Endothelial cell of umbilical vein (primary cell): ENCODE results near the gene SENP2. TPM values are rescaled to one million over a fixed set of nuclear protein-coding genes. Genes with fewer than 3 reads are reported as not detected.

Experiments
- BruUV-seq: library from RNA; stranded (reverse); fragments of 400-500 nt; replicated peaks from 2 replicates; lab custom pipeline; 2021; lab: Mats Ljungman, UMichigan
- CTCF ChIA-PET: fragments of 300-600, 350-600 bp; sonication (Branson Sonifier 250); formaldehyde crosslinking; loops from one replicate; lab custom pipeline; 2021; ENCODE audit warnings: antibody characterized with exemption, inconsistent platforms; lab: Charles Lee
- POLR2A ChIA-PET: fragments of 300-600, 350-600 bp; sonication (Branson Sonifier 250); formaldehyde crosslinking; loops from one replicate; lab custom pipeline; 2021; ENCODE audit warnings: antibody characterized with exemption, inconsistent platforms; lab: Charles Lee
- DNase-seq: peaks from one replicate; pipeline ENCODE4 v3.0.0-alpha.2; 2011; ENCODE audit warnings: low read depth, low spot score
- FAIRE-seq: peaks from 2 replicates; lab custom pipeline; 2011; peaks lifted over from hg19 to GRCh38; lab: Jason Lieb, UNC
- H2AFZ ChIP-seq: 2 replicates; pipeline ENCODE4 v1.6.0; 2012; ENCODE audit warnings: low read depth, low read length, control low read depth, inconsistent platforms
- H3K27ac ChIP-seq: 2 replicates; pipeline ENCODE4 v1.5.1; 2011; ENCODE audit warnings: low read depth, mild to moderate bottlenecking, control low read depth, low read length, moderate library complexity; ENCODE audit not compliant: insufficient read depth
- H3K27me3 ChIP-seq, 2 experiments: 2 replicates each; pipeline versions ENCODE4 v1.6.0 to v1.6.1; 2011; ENCODE audit warnings: low read length in 2 of 2, mixed read lengths in 1 of 2; ENCODE audit not compliant: control insufficient read depth in 2 of 2, insufficient read depth in 2 of 2
- H3K36me3 ChIP-seq, 2 experiments: 2 replicates in 1 of 2; 3 replicates in 1 of 2; pipeline ENCODE4 v1.5.1; 2011; ENCODE audit warnings: low read length in 2 of 2, mild to moderate bottlenecking in 1 of 2, moderate library complexity in 1 of 2; ENCODE audit not compliant: control insufficient read depth in 2 of 2, insufficient read depth in 2 of 2; ENCODE audit errors: extremely low read depth in 1 of 2
- H3K4me1 ChIP-seq: 3 replicates; pipeline ENCODE4 v1.5.1; 2011; ENCODE audit warnings: mild to moderate bottlenecking, low read length; ENCODE audit not compliant: control insufficient read depth, insufficient read depth; ENCODE audit errors: extremely low read depth
- H3K4me2 ChIP-seq: 2 replicates; pipeline ENCODE4 v1.6.1; 2011; ENCODE audit warnings: low read length, control low read depth, mixed read lengths; ENCODE audit not compliant: insufficient read depth
- H3K4me3 ChIP-seq, 3 experiments: fragments of 200-600 bp in 1 of 3; sonication (generic), shearing (Covaris generic) in 1 of 3; replicated peaks in 1 of 3; 2 replicates each; pipeline ENCODE4 v1.5.1; 2011 to 2016; ENCODE audit warnings: control low read depth in 3 of 3, low read length in 3 of 3, mild to moderate bottlenecking in 2 of 3, inconsistent platforms in 1 of 3, low read depth in 1 of 3, moderate library complexity in 1 of 3; ENCODE audit not compliant: insufficient read depth in 1 of 3
- H3K79me2 ChIP-seq: 2 replicates; pipeline ENCODE4 v1.6.0; 2012; ENCODE audit warnings: low read length, inconsistent platforms; ENCODE audit not compliant: control insufficient read depth, insufficient read depth
- H3K9ac ChIP-seq: replicated peaks from 2 replicates; pipeline ENCODE3; 2011; ENCODE audit warnings: low read length, control low read depth; ENCODE audit not compliant: insufficient read depth; ENCODE audit errors: extremely low read depth
- H3K9me1 ChIP-seq: replicated peaks from 3 replicates; pipeline ENCODE4 v1.6.0; 2011; ENCODE audit warnings: mild to moderate bottlenecking, low read length; ENCODE audit not compliant: control insufficient read depth, insufficient read depth; ENCODE audit errors: extremely low read depth
- H3K9me3 ChIP-seq: replicated peaks from 2 replicates; pipeline ENCODE4 v1.5.1; 2012; ENCODE audit warnings: low read length, inconsistent platforms; ENCODE audit not compliant: control insufficient read depth, insufficient read depth
- H4K20me1 ChIP-seq: replicated peaks from 2 replicates; pipeline ENCODE3; 2011; ENCODE audit warnings: mild to moderate bottlenecking, low read length; ENCODE audit not compliant: control insufficient read depth, insufficient read depth; ENCODE audit errors: extremely low read depth
- EZH2 ChIP-seq: IDR thresholded peaks from 2 replicates; pipeline ENCODE4 v1.6.1; 2012; ENCODE audit warnings: borderline replicate concordance, low read depth, mild to moderate bottlenecking, moderate library complexity, low read length, inconsistent platforms; ENCODE audit not compliant: severe bottlenecking
- FOS ChIP-seq: IDR thresholded peaks from 2 replicates; pipeline ENCODE4 v1.6.1; 2011; ENCODE audit warnings: mild to moderate bottlenecking, low read length, moderate library complexity, borderline replicate concordance; ENCODE audit not compliant: insufficient read depth
- GATA2 ChIP-seq: IDR thresholded peaks from 2 replicates; pipeline ENCODE4 v1.7.0; 2011; ENCODE audit warnings: low read depth, mild to moderate bottlenecking, moderate library complexity, mixed read lengths, low read length; ENCODE audit not compliant: insufficient read length, insufficient read depth
- JUN ChIP-seq: IDR thresholded peaks from 2 replicates; pipeline ENCODE4 v1.6.1; 2011; ENCODE audit warnings: borderline replicate concordance, low read depth; ENCODE audit not compliant: insufficient read length, insufficient read depth
- MYC ChIP-seq: IDR thresholded peaks from one replicate; pipeline ENCODE4 v1.6.1; 2011; ENCODE audit warnings: mild to moderate bottlenecking, low read depth, low read length
- POLR2A ChIP-seq: IDR thresholded peaks from 2 replicates; pipeline ENCODE4 v1.6.1; 2012; ENCODE audit warnings: low read depth, mild to moderate bottlenecking, control low read depth, low read length
- POLR2AphosphoS5 ChIP-seq: IDR thresholded peaks from 2 replicates; pipeline ENCODE4 v1.6.1; 2012; ENCODE audit warnings: low read depth, mild to moderate bottlenecking, control low read depth, low read length, moderate library complexity; ENCODE audit not compliant: insufficient read depth
- dilution Hi-C: fragments of 300-500 bp; cut with MboI; formaldehyde crosslinking; loops from one replicate; pipeline ENCODE4 v1.15.0; 2019; ENCODE audit warnings: low sequenced_read_pairs; ENCODE audit not compliant: extremely low pct_ligation_motif_present
- intact Hi-C: fragments of 100-400 bp; cut with micrococcal nuclease; formaldehyde crosslinking; loops from one replicate; pipeline ENCODE4 v1.10.0; 2022
- polyA plus RNA-seq, 4 experiments: library from polyadenylated mRNA; depleted of rRNA in 3 of 4; stranded (reverse) in 3 of 4; unstranded in 1 of 4; fragments of >200 nt; gene quantifications; 2 replicates each; pipeline versions ENCODE4 v1.2.1 to v1.2.3, GENCODE V29; 2011 to 2012; ENCODE audit warnings: missing spikeins in 1 of 4
- total RNA-seq: library from RNA; stranded (reverse); gene quantifications from 2 replicates; pipeline ENCODE4 v1.2.3, GENCODE V29; 2021
- TF ChIP-seq, protein P1 (sequence below): IDR thresholded peaks from 2 replicates; pipeline ENCODE4 v1.6.1; 2011; ENCODE audit not compliant: insufficient read depth, insufficient read length
- TF ChIP-seq, protein P2 (sequence below), 2 donors: IDR thresholded peaks; 1 replicate in 1 of 2; 2 replicates in 1 of 2; pipeline ENCODE4 v1.5.1; 2011; ENCODE audit warnings: low read length in 2 of 2, mild to moderate bottlenecking in 2 of 2, moderate library complexity in 2 of 2, control low read depth in 1 of 2, inconsistent platforms in 1 of 2, low read depth in 1 of 2; ENCODE audit not compliant: insufficient read depth in 1 of 2; ENCODE audit errors: extremely low read depth in 1 of 2

The SENP2 gene
- total and polyA plus RNA-seq, 2 donors (not counting 3 experiments of a cell fraction or from before 2014, with no cell fraction given): 3.8 to 40.4 TPM

DNA sequence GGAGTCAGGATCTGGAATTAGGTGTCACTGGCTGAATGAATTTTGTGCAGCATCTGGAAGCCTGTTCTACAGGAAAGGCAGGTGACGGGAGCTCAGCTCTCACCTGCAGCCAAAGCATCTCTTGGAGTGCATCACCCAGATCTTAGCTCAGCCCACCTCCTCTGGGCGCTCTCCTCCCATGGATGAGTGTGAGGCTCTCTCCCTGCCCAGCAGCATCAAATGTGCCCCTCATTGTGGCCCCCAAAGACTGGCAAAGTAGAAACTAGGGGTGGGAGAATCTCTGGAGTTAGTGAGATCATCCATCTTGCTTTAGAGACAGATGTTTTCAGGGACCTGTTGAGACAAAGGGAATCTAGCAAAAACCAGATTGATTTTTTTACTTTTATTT is 68.7 kb downstream of the SENP2 start:
- BruUV-seq: no TSS peak
- no peaks in the 10 kb centered on the region for H3K9me3 ChIP-seq
- H3K36me3 ChIP-seq: peaks cover 16 to 41% of the 10 kb centered on the region in 2 experiments
- H2AFZ ChIP-seq: no peak overlapping the region
- no peak overlapping the region for H3K4me3 ChIP-seq
- POLR2A ChIA-PET: no interaction called here
- no peak overlapping the region for H3K9ac ChIP-seq
- dilution Hi-C loops: no loop called here
- no peak overlapping the region for H3K27ac ChIP-seq
- H3K27me3 ChIP-seq: no peaks in the 10 kb centered on the region
- H3K4me2 ChIP-seq: no peak overlapping the region
- H4K20me1 ChIP-seq: no peaks in the 10 kb centered on the region
- FAIRE-seq: no peak
- H3K79me2 ChIP-seq: no peaks in the 10 kb centered on the region
- TF ChIP-seq FOS (no peak), POLR2A (no peak), MYC (no peak), GATA2 (no peak), JUN (no peak), POLR2AphosphoS5 (no peak), EZH2 (no peak)
- TF ChIP-seq, protein P1, sequence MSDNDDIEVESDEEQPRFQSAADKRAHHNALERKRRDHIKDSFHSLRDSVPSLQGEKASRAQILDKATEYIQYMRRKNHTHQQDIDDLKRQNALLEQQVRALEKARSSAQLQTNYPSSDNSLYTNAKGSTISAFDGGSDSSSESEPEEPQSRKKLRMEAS: no peak
- TF ChIP-seq, protein P2, sequence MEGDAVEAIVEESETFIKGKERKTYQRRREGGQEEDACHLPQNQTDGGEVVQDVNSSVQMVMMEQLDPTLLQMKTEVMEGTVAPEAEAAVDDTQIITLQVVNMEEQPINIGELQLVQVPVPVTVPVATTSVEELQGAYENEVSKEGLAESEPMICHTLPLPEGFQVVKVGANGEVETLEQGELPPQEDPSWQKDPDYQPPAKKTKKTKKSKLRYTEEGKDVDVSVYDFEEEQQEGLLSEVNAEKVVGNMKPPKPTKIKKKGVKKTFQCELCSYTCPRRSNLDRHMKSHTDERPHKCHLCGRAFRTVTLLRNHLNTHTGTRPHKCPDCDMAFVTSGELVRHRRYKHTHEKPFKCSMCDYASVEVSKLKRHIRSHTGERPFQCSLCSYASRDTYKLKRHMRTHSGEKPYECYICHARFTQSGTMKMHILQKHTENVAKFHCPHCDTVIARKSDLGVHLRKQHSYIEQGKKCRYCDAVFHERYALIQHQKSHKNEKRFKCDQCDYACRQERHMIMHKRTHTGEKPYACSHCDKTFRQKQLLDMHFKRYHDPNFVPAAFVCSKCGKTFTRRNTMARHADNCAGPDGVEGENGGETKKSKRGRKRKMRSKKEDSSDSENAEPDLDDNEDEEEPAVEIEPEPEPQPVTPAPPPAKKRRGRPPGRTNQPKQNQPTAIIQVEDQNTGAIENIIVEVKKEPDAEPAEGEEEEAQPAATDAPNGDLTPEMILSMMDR (IDR thresholded peaks at IDR 0.05; ENCODE audit: extremely low read depth in 1 of 2, insufficient read depth in 1 of 2, low read depth in 1 of 2, low read length in 2 of 2): no peak
- no peaks in the 10 kb centered on the region for H3K9me1 ChIP-seq
- CTCF ChIA-PET: interaction anchor here (2.1 kb wide), 1 partner anchor 289 kb away, joined by 7 read pairs; no protein-coding TSS in a partner anchor
- intact Hi-C loops: loop anchor here (10.0 kb wide), 1 partner anchor 890 kb away; the partner anchor contains the start of gene CRYGS
- no peak for DNase-seq
- peaks cover 45% of the 10 kb centered on the region for H3K4me1 ChIP-seq
